Glomerular visceral epithelial cell (primary cell): ENCODE results near the gene KCNIP3.
"Not testable (repeated sequence)": the region's sequence is repeated elsewhere in the genome, so short reads cannot be mapped to it uniquely, and the experiment has no call there.

Source experiments
- DNase-seq: peaks from one replicate; pipeline ENCODE4 v3.0.0-alpha.2; 2016; ENCODE audit errors: extremely low spot score

Gene KCNIP3

GRCh38 chr2:95361216-95361980 lies 64.3 kb downstream of the KCNIP3 start:
- DNase-seq: no peak

GRCh38 chr2:95362486-95362885 lies 65.3 kb downstream of the KCNIP3 start:
- DNase-seq: no peak

GRCh38 chr2:95366514-95366913 lies 69.4 kb downstream of the KCNIP3 start:
- DNase-seq: no peak

- DNase-seq: no peak
Measured at GRCh38 chr2:95372216-95372829, 75.2 kb downstream of the KCNIP3 start.

GRCh38 chr2:95372845-95373244 lies 75.7 kb downstream of the KCNIP3 start:
- no peak for DNase-seq

GRCh38 chr2:95374029-95374428 lies 76.9 kb downstream of the KCNIP3 start:
- DNase-seq: no peak

GRCh38 chr2:95374451-95374920 lies 77.3 kb downstream of the KCNIP3 start:
- no peak for DNase-seq

- peak; percentile 12 for DNase-seq
Measured at GRCh38 chr2:95374921-95375471, 77.8 kb downstream of the KCNIP3 start.

- DNase-seq: no peak
Measured at GRCh38 chr2:95375532-95376150, 78.5 kb downstream of the KCNIP3 start.

GRCh38 chr2:95376311-95377215 lies 79.4 kb downstream of the KCNIP3 start:
- no peak for DNase-seq

- DNase-seq: no peak
Measured at GRCh38 chr2:95377216-95378123, 80.3 kb downstream of the KCNIP3 start.

GRCh38 chr2:95378281-95378680 lies 81.1 kb downstream of the KCNIP3 start:
- DNase-seq: not testable (repeated sequence)

GRCh38 chr2:95379371-95379831 lies 82.3 kb downstream of the KCNIP3 start:
- DNase-seq: no peak

- DNase-seq: no peak
Measured at GRCh38 chr2:95380280-95380679, 83.1 kb downstream of the KCNIP3 start.

- no peak for DNase-seq
Measured at GRCh38 chr2:95380731-95381130, 83.6 kb downstream of the KCNIP3 start.

GRCh38 chr2:95381212-95382191 lies 84.4 kb downstream of the KCNIP3 start:
- no peak for DNase-seq

GRCh38 chr2:95382192-95382591 lies 85.0 kb downstream of the KCNIP3 start:
- DNase-seq: no peak

GRCh38 chr2:95382686-95383634 lies 85.8 kb downstream of the KCNIP3 start:
- no peak for DNase-seq
